Left ventricle myocardium inferior (tissue), 1 donor: Measurements from ENCODE around the gene MS4A6E. TPM values are rescaled to one million over a fixed set of nuclear protein-coding genes. Genes with fewer than 3 reads are reported as not detected.

ENCODE experiments used
- DNase-seq: peaks from one replicate; pipeline ENCODE4 v3.0.0-alpha.2; 2020
- H3K27ac ChIP-seq: fragments of 200-600 bp; replicated peaks from 2 replicates; pipeline ENCODE4 v1.8.0; 2021
- H3K27me3 ChIP-seq: fragments of 200-600 bp; 2 replicates; pipeline ENCODE4 v1.8.0; 2021; ENCODE audit warnings: low read depth
- H3K36me3 ChIP-seq: fragments of 200-600 bp; 2 replicates; pipeline ENCODE4 v1.8.0; 2021
- H3K4me1 ChIP-seq: fragments of 200-600 bp; 2 replicates; pipeline ENCODE4 v1.8.0; 2021
- H3K4me3 ChIP-seq: fragments of 200-600 bp; 2 replicates; pipeline ENCODE4 v1.8.0; 2021; ENCODE audit warnings: mild to moderate bottlenecking, moderate library complexity
- H3K9me3 ChIP-seq: fragments of 200-600 bp; replicated peaks from 2 replicates; pipeline ENCODE4 v1.8.0; 2021
- intact Hi-C: fragments of 100-400 bp; cut with micrococcal nuclease; formaldehyde crosslinking; loops from one replicate; pipeline ENCODE4 v1.11.0; 2022
- total RNA-seq: library from RNA; stranded (reverse); fragmentation: NEBNext Ultra II Directional; extraction: Animal tissue kit (Norgen Biotek cat#: 25700); gene quantifications from one replicate; pipeline ENCODE4 v1.2.1, GENCODE V29; 2021
- TF ChIP-seq, protein P1 (sequence below): fragments of 200-600 bp; IDR thresholded peaks from 2 replicates; pipeline ENCODE4 v1.8.0; 2021; ENCODE audit warnings: antibody characterized with exemption, mild to moderate bottlenecking, borderline replicate concordance
- donor health status: DM: no; HTN: yes; CAD: no; lungs with severe emphysema.

Gene MS4A6E
- total RNA-seq, 1 donor from 2014 or later: not detected

GRCh38 chr11:60375316-60375715 lies 48.3 kb downstream of the MS4A6E start:
- no peaks in the 10 kb centered on the region for H3K36me3 ChIP-seq
- peaks cover 13% of the 10 kb centered on the region for H3K27me3 ChIP-seq
- H3K4me1 ChIP-seq: no peaks in the 10 kb centered on the region
- H3K4me3 ChIP-seq: no peak overlapping the region
- intact Hi-C loops: no loop called here
- no peak overlapping the region for H3K27ac ChIP-seq
- no peaks in the 10 kb centered on the region for H3K9me3 ChIP-seq
- DNase-seq: no peak
- TF ChIP-seq, protein P1, sequence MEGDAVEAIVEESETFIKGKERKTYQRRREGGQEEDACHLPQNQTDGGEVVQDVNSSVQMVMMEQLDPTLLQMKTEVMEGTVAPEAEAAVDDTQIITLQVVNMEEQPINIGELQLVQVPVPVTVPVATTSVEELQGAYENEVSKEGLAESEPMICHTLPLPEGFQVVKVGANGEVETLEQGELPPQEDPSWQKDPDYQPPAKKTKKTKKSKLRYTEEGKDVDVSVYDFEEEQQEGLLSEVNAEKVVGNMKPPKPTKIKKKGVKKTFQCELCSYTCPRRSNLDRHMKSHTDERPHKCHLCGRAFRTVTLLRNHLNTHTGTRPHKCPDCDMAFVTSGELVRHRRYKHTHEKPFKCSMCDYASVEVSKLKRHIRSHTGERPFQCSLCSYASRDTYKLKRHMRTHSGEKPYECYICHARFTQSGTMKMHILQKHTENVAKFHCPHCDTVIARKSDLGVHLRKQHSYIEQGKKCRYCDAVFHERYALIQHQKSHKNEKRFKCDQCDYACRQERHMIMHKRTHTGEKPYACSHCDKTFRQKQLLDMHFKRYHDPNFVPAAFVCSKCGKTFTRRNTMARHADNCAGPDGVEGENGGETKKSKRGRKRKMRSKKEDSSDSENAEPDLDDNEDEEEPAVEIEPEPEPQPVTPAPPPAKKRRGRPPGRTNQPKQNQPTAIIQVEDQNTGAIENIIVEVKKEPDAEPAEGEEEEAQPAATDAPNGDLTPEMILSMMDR: no peak

DNA sequence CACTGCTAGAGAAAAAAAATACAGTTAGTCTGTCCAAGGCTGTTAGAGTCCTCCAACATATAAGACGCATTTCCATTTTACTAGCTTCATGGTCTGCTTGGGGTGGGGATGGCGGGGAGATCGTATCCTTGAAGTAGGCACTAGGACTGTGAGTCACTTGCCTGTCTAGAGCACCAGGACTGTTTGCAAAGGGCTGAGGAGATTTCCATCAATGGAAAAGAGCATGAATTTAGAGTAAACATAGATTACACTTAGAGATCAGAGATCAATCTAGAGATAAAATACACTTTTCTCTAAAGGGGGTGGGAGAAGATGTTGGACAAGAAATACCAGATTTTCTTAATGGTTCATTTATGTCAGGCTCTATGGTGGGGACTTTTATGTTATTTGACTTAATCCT lies 49.5 kb downstream of the MS4A6E start:
- H3K36me3 ChIP-seq: no peaks in the 10 kb centered on the region
- no peak overlapping the region for H3K4me3 ChIP-seq
- DNase-seq: no peak
- TF ChIP-seq, protein P1: no peak
- no peaks in the 10 kb centered on the region for H3K4me1 ChIP-seq
- no peaks in the 10 kb centered on the region for H3K9me3 ChIP-seq
- H3K27me3 ChIP-seq: peaks cover 10% of the 10 kb centered on the region
- H3K27ac ChIP-seq: no peak overlapping the region
- intact Hi-C loops: no loop called here

GRCh38 chr11:60377401-60378136 lies 50.5 kb downstream of the MS4A6E start:
- no peak overlapping the region for H3K4me3 ChIP-seq

GRCh38 chr11:60378354-60378753 lies 51.3 kb downstream of the MS4A6E start, which contains the start of gene MS4A7:
Gene MS4A7 (plus strand): TSS chr11:60378532. CDS start chr11:60383142, 4,610 bp downstream.
- TF ChIP-seq, protein P1: no peak
- H3K36me3 ChIP-seq: no peaks in the 10 kb centered on the region
- no peaks in the 10 kb centered on the region for H3K4me1 ChIP-seq
- H3K27ac ChIP-seq: peak within 1 kb of the TSS; percentile 27
- H3K27me3 ChIP-seq: peaks cover 3% of the 10 kb centered on the region
- intact Hi-C loops: no loop called here
- no peaks in the 10 kb centered on the region for H3K9me3 ChIP-seq
- peak; percentile 31 for DNase-seq
- H3K4me3 ChIP-seq: peak within 1 kb of the TSS; percentile 36

More at GRCh38 chr11:60377401-60378136, 50.5 kb downstream of the MS4A6E start:
- Histone ChIP-seq H3K27ac (peak overlapping the region; percentile 27), H3K27me3 (peaks cover 3% of the 10 kb centered on the region), H3K36me3 (no peaks in the 10 kb centered on the region), H3K4me1 (no peaks in the 10 kb centered on the region), H3K9me3 (no peaks in the 10 kb centered on the region)
- TF ChIP-seq, protein P1: no peak
- intact Hi-C loops: no loop called here
- DNase-seq: peak; percentile 42

DNA sequence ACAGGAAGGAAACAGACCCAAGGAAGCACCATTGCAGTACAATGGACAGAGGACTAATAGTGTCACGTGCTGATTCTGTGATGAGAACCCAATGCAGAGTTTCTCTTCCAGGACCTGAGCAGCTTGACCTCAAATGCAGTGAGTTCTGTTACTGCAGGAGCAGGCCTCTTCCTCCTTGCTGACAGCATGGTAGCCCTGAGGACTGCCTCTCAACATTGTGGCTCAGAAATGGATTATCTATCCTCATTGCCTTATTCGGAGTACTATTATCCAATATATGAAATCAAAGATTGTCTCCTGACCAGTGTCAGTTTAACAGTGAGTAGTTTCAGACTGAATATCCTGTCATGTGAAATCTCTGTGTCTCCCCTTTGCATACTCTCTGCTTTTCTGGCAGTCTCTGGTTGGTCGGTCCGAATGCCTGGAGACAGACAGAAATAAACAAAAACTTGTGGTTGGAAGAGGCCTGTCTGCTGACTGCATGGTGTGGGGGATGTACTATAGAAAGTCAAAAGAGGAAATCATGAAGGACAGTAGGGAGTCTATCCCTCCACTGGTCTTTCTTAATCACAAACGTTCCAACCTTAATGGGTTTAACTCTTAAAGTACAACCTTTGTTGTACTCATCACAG lies 62.3 kb downstream of the MS4A6E start:
- H3K27me3 ChIP-seq: peaks cover 7% of the 10 kb centered on the region
- no peak for DNase-seq
- intact Hi-C loops: no loop called here

More for the DNA sequence above, 62.3 kb downstream of the MS4A6E start:
- no peaks in the 10 kb centered on the region for H3K4me1 ChIP-seq
- H3K4me3 ChIP-seq: no peak overlapping the region
- TF ChIP-seq, protein P1: no peak
- no peaks in the 10 kb centered on the region for H3K9me3 ChIP-seq
- no peaks in the 10 kb centered on the region for H3K36me3 ChIP-seq
- no peak overlapping the region for H3K27ac ChIP-seq
